ENCODE measurements around the gene CD200.
A peak's percentile ranks its signal among the peaks of the same experiment; 100 is the strongest.
"Not testable (repeated sequence)": the region's sequence is repeated elsewhere in the genome, so short reads cannot be mapped to it uniquely, and the experiment has no call there.

CD200 gene

GRCh38 chr3:112390783-112391641 is 58.1 kb downstream of the CD200 start:
- DNase-seq (ENCODE audit: low read depth in 2 of 2) = no peak

- DNase-seq (ENCODE audit: low read depth in 2 of 2) = no peak
These were observed 58.7 kb downstream of the CD200 start for GRCh38 chr3:112391648-112392047.

DNA sequence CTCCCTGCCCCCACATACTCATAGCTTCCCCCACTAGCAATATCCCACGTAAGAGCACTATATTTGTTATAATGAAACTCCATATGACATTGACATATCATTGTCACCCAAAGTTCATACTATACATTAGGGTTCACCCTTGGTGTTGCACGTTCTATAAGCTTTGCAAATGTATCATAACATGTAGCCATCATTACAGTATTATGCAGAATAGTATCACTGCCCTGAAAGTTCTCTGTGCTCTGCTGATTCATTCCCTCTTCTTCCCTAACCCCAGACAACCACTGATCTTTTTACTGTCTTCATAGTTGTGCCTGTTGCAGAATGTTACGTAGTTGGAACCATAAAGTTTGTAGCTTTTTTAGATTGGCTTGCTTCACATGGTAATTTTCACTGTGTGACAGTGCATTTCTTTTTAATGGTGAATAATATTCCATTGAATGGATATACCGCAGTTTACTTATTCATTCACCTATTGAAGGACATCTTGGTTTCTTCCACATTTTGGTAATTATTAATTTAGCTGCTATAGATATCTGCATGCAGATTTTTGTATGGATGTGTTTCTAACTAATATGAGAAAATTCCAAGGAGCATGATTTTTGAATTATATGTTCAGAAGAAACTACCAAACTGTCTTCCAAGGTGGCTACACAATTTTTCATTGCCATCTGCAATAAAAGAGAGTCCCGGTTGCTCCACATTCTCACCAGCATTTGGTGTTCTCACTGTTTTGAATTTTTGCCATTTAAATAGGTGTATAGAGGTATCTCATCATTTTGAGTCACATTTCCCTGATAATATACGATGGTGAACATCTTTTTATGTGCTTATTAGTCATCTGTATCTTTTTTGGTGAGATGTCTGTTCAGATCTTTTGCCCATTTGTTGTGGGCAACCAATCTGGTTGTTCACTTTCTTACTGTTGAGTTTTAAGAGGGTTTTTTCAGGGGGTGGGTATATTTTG is 59.7 kb downstream of the CD200 start:
- DNase-seq (ENCODE audit: low read depth in 2 of 2) = no peak

GRCh38 chr3:112393360-112393728 is 60.4 kb downstream of the CD200 start:
- DNase-seq (ENCODE audit: low read depth in 2 of 2) = no peak

DNA sequence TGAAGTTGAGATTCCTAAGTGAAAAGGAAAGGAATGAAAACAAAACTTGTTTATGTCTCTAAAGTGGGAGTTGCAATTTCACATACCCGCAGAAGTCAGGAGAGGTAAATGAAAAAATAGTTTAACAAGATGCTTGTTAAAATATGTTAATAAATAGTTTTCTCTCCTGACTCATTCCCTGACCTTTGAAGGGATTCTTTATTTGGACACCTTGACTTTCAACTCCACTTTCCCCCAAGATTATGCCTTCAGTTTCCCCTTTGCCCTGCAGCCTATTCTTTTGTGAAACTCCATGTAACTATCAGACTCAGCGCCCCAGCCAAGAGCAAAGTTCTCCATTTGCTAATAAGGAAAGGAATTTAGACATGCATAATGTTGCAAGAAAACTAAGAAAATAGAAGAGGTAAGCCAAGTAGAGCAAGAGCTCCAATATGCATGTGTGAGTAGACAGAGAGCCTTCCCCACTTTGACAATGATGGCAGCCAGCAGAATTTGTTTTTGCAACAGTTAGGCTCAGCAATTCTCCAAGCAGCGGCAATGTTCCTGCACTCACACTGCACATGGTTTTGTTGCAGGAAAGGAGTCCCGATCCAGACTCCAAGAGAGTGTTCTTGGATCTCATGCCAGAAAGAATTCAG is 61.2 kb downstream of the CD200 start:
- no peak for DNase-seq (ENCODE audit: low read depth in 2 of 2)

GRCh38 chr3:112395181-112395895 is 62.4 kb downstream of the CD200 start:
- no peak for DNase-seq (ENCODE audit: low read depth in 2 of 2)

DNA sequence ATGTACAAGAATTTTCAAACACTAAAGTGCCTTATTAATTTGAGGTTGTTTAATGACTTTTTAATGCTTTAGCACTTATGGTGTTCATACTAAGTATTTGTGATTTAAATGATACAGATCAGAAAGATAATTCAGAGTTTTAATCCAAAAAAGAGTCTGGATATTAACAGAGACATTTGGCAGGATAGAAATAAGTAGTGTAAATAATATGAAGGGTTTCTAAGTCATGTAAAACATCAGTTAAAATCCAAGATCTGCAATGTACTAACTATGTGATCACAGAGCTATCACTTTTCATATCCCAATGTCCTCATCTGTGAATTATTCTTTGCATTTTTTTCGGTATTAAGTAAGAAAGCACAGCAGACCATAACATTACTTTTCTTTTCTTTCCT is 62.9 kb downstream of the CD200 start:
- DNase-seq (ENCODE audit: low read depth in 2 of 2) = no peak

GRCh38 chr3:112397556-112397955 is 64.6 kb downstream of the CD200 start:
- DNase-seq (ENCODE audit: low read depth in 2 of 2) = no peak

- DNase-seq (ENCODE audit: low read depth in 2 of 2) = no peak
These were observed 66.1 kb downstream of the CD200 start for GRCh38 chr3:112399064-112399463.

DNA sequence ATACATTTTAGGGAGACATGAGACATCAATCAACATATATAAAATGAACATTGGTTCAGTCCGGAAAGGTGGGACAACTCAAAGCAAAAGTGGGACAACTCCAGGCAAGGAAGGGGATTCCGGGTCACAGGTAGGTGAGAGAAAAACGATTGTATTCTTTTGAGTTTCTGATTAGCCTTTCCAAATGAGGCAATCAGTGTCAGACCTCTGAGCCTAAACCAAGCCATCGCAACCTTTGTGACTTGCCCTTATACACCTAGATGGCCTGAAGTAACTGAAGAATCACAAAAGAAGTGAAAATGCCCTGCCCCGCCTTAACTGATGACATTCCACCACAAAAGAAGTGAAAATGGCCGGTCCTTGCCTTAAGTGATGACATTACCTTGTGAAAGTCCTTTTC is 66.6 kb downstream of the CD200 start:
- not testable (repeated sequence) for DNase-seq (ENCODE audit: low read depth in 2 of 2)

- not testable (repeated sequence) for DNase-seq (ENCODE audit: low read depth in 2 of 2)
These were observed 67.4 kb downstream of the CD200 start for GRCh38 chr3:112400317-112400716.

- no peak for DNase-seq (ENCODE audit: low read depth in 2 of 2)
These were observed 68.7 kb downstream of the CD200 start for GRCh38 chr3:112401617-112402016.

GRCh38 chr3:112403103-112403502 is 70.1 kb downstream of the CD200 start:
- DNase-seq (ENCODE audit: low read depth in 2 of 2) = no peak

DNA sequence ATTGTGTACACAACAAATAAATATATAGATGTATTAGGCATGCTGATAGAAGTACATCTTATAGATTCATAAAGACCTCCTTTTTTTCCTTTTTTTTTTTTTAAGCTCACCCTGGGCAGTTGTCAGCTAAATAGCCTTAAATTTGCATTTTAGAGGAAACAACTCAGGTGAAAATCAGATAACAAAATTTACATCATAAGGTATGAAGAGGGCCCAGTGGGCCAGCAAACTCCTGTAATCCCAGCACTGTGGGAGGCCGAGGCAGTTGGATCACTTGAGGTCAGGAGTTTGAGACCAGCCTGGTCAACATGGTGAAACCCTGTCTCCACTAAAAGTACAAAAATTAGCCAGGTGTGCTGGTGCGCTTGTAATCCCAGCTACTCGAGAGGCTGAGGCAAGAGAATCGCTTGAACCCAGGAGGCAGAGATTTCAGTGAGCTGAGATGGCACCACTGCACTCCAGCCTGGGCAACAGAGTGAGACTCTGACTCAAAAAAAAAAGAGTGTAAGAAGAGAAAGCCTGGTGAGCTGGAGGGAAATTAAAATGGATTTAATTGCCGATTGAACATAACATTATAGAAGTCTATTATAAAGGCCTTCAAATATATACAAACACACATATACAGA is 72.1 kb downstream of the CD200 start:
- DNase-seq (ENCODE audit: low read depth in 2 of 2) = not testable (repeated sequence)

GRCh38 chr3:112405845-112406244 is 72.9 kb downstream of the CD200 start:
- peak; percentile 3 to 19 for DNase-seq (ENCODE audit: low read depth in 2 of 2)

DNA sequence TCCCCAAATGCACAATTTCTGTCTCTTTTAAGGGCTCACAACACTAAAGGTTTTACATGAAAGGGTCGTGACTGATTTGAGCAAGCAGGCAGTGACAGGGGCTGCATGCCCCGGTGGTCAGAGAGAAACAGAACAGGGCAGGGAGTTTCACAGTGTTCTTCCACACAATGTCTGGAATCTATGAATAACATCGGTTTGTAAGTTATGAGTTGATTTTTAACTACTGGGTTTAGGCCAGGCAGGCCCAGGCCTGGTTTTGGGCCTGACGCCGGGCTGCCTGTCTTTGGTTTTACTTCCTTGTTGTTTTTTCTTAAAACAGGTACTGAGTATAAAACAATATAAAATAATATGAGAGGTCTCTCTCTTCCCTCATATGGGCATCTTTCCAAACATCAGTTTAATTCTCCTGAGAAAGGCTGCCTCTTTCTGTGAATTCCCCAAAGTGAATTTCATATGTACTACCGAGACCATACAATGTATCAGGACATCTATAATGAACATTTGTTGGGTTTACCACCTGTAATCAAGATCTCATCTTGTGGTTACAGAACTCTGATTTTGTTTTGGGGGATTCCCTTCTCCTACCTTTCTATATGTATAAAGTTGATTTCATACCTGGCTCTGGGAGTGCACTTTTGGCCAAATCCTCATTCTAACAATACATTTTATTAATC is 74.4 kb downstream of the CD200 start:
- DNase-seq (ENCODE audit: low read depth in 2 of 2) = no peak

DNA sequence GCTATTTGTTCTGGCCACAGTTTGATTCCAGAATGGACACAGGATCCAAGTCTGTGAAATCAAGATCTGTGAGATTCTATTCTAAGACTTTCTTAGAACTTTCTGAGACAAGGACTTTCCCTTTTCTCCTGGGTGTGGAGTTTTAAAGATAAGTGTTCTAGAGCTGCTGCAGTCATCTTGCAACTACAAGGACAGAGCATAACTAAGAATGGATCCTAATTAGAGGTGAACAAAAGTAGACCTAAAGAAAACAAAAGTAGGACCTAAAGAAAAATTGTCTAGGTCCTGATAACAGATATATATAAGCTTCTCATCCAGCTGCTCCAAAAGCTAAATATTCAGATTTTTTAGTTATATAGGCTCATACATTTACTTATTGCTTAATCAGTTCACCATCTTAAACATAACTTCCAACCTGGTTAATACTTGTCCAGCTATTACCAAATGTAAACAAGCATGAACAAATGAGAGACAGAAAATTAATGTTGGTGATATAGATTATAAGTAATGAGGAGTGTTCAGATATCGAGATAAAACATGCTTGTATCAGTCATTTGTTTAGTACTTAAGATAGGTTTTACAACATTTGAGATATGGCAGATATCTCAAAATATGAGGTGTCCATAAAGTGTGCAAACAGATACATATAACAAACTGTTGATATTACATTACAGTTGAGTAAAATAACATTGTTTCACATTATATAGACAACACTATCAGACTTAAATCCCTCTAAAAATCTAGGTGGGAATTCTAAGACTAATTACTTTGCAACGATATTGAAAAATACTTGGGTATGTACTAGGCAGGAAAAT is 75.1 kb downstream of the CD200 start:
- DNase-seq (ENCODE audit: low read depth in 2 of 2) = no peak

GRCh38 chr3:112409041-112409440 is 76.1 kb downstream of the CD200 start:
- DNase-seq (ENCODE audit: low read depth in 2 of 2) = no peak

GRCh38 chr3:112411425-112411824 is 78.5 kb downstream of the CD200 start:
- no peak for DNase-seq (ENCODE audit: low read depth in 2 of 2)

Data from stimulated activated CD4-positive, alpha-beta T cell treated with anti-CD3 and anti-CD28 coated beads, Interleukin-12 subunit alpha, Interleukin-12 subunit beta, amount 100 ng/mL, for 24 hours (primary cell).